ENCODE results near the gene AGAP1.

GRCh38 chr2:235541838-235542549 lies 48.2 kb downstream of the AGAP1 start:
- TF ChIP-seq CTCF (IDR thresholded peaks at IDR 0.05) (no peak), POLR2A (IDR thresholded peaks at IDR 0.05) (no peak)

Measured in right lobe of liver (tissue), 4 donors.